Gastroesophageal sphincter (tissue), 3 donors: ENCODE measurements around the gene RASSF5.

Source experiments
- CTCF ChIP-seq, 4 experiments: fragments of 200-600 bp in 2 of 4; fragments of 450-650 bp in 2 of 4; sonication (generic) in 1 of 4; IDR thresholded peaks; one replicate each; pipeline ENCODE4 v1.5.1; 2017 to 2019; ENCODE audit warnings: antibody characterized with exemption in 4 of 4, mild to moderate bottlenecking in 2 of 4, moderate library complexity in 2 of 4
- EP300 ChIP-seq: sonication (generic); formaldehyde crosslinking; IDR thresholded peaks from one replicate; pipeline ENCODE4 v1.6.1; 2017; ENCODE audit warnings: antibody characterized with exemption, mild to moderate bottlenecking
- POLR2A ChIP-seq, 2 donors: fragments of 450-650 bp; IDR thresholded peaks; one replicate each; pipeline ENCODE4 v1.6.1; 2017; ENCODE audit warnings: antibody characterized with exemption in 2 of 2, mild to moderate bottlenecking in 2 of 2, moderate library complexity in 1 of 2
- POLR2AphosphoS5 ChIP-seq: sonication (generic); formaldehyde crosslinking; IDR thresholded peaks from one replicate; pipeline ENCODE4 v1.6.1; 2017; ENCODE audit warnings: antibody characterized with exemption

DNA sequence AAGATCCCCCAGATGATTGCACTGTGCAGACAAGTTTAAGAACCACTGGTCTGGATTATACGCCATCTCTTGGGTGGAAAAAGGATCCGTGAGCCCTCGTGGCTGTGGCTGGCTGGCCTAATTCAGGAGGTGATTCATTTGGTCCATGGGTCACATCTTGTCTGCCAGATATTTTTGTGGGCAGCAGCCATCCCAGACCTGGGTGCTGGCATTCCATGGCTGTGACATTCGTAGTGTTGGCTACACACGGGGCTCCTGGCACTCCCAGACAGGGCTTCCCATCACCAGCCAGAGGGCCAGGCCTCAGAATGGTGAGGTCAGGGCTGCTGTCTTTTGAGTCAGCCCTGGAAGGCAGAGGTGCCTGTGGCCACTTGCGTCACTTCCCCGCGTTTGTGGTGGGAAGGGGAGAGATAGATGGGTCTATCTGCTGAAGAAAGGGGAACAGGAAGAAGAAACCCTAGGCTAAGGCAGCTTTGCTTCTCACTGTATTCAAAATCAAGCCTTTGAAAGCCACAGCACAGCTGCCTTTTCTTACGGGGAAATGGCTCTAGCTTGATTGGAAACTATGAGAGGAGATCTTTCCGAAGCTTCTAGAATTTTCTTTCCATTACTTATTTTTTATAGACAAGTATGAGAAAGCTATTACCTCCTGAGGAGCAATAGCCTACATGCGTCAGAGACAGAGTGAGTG is 72.6 kb downstream of the RASSF5 start:
- no peak for TF ChIP-seq CTCF (IDR thresholded peaks at IDR 0.05)
- TF ChIP-seq POLR2A (IDR thresholded peaks at IDR 0.05): no peak
- no peak for TF ChIP-seq POLR2AphosphoS5
- no peak for TF ChIP-seq EP300
